Activated naive CD8-positive, alpha-beta T cell (primary cell): Measurements from ENCODE around the gene DNMT1.
"Not testable (repeated sequence)": the region's sequence is repeated elsewhere in the genome, so short reads cannot be mapped to it uniquely, and the experiment has no call there.

ENCODE experiments used
- H3K27ac Mint-ChIP-seq: one replicate; pipeline ENCODE4 v1.8.0; 2021; ENCODE audit warnings: mixed read lengths
- H3K27me3 Mint-ChIP-seq: one replicate; pipeline ENCODE4 v1.8.0; 2021; ENCODE audit warnings: mixed read lengths
- H3K36me3 Mint-ChIP-seq: one replicate; pipeline ENCODE4 v1.8.0; 2021; ENCODE audit warnings: mixed read lengths
- H3K4me1 Mint-ChIP-seq: one replicate; pipeline ENCODE4 v1.8.0; 2021; ENCODE audit warnings: low read depth, mixed read lengths
- H3K4me3 Mint-ChIP-seq: one replicate; pipeline ENCODE4 v1.8.0; 2021; ENCODE audit warnings: mild to moderate bottlenecking, mixed read lengths
- H3K9me3 Mint-ChIP-seq: one replicate; pipeline ENCODE4 v1.8.0; 2021; ENCODE audit warnings: low read depth, mixed read lengths

The DNMT1 gene

GRCh38 chr19:10182847-10183246 lies 11.9 kb downstream of the DNMT1 start:
- peaks cover 15% of the 10 kb centered on the region for H3K4me1 Mint-ChIP-seq
- H3K27ac Mint-ChIP-seq = no peak overlapping the region
- H3K27me3 Mint-ChIP-seq = no peaks in the 10 kb centered on the region
- peaks cover 3% of the 10 kb centered on the region for H3K36me3 Mint-ChIP-seq
- H3K4me3 Mint-ChIP-seq = no peak overlapping the region
- no peaks in the 10 kb centered on the region for H3K9me3 Mint-ChIP-seq

- H3K9me3 Mint-ChIP-seq = no peaks in the 10 kb centered on the region
- H3K4me1 Mint-ChIP-seq = peaks cover 11% of the 10 kb centered on the region
- H3K27me3 Mint-ChIP-seq = no peaks in the 10 kb centered on the region
- no peak overlapping the region for H3K27ac Mint-ChIP-seq
- H3K36me3 Mint-ChIP-seq = peaks cover 3% of the 10 kb centered on the region
- no peak overlapping the region for H3K4me3 Mint-ChIP-seq
Observed at GRCh38 chr19:10182076-10182475, 12.7 kb downstream of the DNMT1 start.

DNA sequence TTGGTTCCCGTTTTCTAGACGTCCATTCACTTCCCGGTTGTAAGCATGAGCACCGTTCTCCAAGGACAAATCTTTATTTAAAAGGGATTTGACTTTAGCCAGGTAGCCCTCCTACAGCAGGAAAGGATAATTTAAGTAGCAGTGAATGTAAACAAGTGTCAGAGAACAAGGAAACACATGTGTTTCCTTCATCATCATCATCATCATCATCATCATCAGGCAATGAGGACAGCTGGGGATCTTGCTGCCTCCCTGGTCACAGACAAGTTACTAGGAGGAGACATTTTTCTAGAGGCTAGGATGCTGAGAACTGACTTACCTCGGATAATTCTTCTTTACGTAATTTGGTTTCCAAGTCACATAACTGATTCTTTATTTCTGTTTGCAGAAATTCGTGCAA lies 14.3 kb downstream of the DNMT1 start:
- H3K4me1 Mint-ChIP-seq = peaks cover 7% of the 10 kb centered on the region
- no peaks in the 10 kb centered on the region for H3K36me3 Mint-ChIP-seq
- H3K27ac Mint-ChIP-seq = no peak overlapping the region
- H3K9me3 Mint-ChIP-seq = no peaks in the 10 kb centered on the region
- H3K4me3 Mint-ChIP-seq = no peak overlapping the region
- H3K27me3 Mint-ChIP-seq = no peaks in the 10 kb centered on the region

GRCh38 chr19:10180024-10180423 lies 14.7 kb downstream of the DNMT1 start:
- H3K9me3 Mint-ChIP-seq, H3K27me3 Mint-ChIP-seq, H3K36me3 Mint-ChIP-seq, H3K27ac Mint-ChIP-seq, H3K4me3 Mint-ChIP-seq, H3K4me1 Mint-ChIP-seq: not testable (repeated sequence)

- no peaks in the 10 kb centered on the region for H3K9me3 Mint-ChIP-seq
- H3K4me1 Mint-ChIP-seq = peaks cover 2% of the 10 kb centered on the region
- no peak overlapping the region for H3K4me3 Mint-ChIP-seq
- H3K36me3 Mint-ChIP-seq = peaks cover 5% of the 10 kb centered on the region
- no peaks in the 10 kb centered on the region for H3K27me3 Mint-ChIP-seq
- H3K27ac Mint-ChIP-seq = no peak overlapping the region
Observed at GRCh38 chr19:10173527-10173926, 21.2 kb downstream of the DNMT1 start.

- Mint-ChIP-seq H3K4me3 (no peak overlapping the region), H3K9me3 (no peaks in the 10 kb centered on the region), H3K27me3 (no peaks in the 10 kb centered on the region), H3K4me1 (peaks cover 2% of the 10 kb centered on the region), H3K36me3 (peaks cover 5% of the 10 kb centered on the region), H3K27ac (no peak overlapping the region)
Observed at GRCh38 chr19:10168386-10168948, 26.3 kb downstream of the DNMT1 start.

DNA sequence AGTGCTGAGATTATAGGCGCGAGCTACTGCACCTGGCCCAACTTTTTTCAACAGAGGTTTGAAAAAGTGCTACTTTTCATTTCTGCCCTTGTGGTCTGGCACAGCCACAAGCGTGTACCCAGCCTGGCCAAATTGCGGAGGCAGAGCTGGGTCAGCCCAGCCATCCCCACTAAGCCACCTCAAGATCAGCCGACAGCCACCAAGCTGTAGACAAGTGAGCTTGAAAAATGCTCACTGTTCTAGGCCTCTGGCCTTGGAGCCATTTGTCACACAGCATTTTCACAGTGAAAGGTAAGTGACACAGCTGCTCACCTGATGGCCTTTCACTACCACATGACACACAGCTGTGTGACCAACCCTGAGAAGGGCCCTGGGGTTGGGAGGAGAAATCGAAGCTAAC lies 27.3 kb downstream of the DNMT1 start:
- no peak overlapping the region for H3K27ac Mint-ChIP-seq

GRCh38 chr19:10166501-10166900 lies 28.3 kb downstream of the DNMT1 start:
- H3K36me3 Mint-ChIP-seq, H3K9me3 Mint-ChIP-seq, H3K4me1 Mint-ChIP-seq, H3K27me3 Mint-ChIP-seq, H3K27ac Mint-ChIP-seq, H3K4me3 Mint-ChIP-seq: not testable (repeated sequence)

More for the DNA sequence above, 27.3 kb downstream of the DNMT1 start:
- Mint-ChIP-seq H3K4me1 (peaks cover 2% of the 10 kb centered on the region), H3K9me3 (no peaks in the 10 kb centered on the region), H3K36me3 (peaks cover 2% of the 10 kb centered on the region), H3K27me3 (no peaks in the 10 kb centered on the region), H3K4me3 (no peak overlapping the region)

DNA sequence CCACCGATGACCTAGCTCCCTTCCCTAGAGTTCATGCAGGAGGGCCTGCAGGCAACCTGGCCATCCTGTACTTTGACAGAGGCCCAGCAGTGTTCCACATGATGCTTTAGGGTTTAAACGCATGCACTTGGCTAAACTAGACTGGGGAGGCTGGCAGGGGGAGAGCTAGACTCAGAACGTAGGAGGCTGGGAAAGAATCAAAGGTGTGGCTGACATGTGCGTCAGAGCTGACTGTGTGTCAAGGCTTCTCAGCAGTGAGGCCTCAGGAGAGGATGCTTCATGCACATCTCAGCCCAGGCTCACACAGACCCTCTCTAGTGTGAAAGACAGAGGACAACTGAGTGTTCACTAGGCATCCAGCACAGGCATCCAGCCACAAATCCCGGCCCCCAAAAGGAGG lies 28.7 kb downstream of the DNMT1 start:
- H3K27me3 Mint-ChIP-seq = no peaks in the 10 kb centered on the region
- H3K4me1 Mint-ChIP-seq = peaks cover 2% of the 10 kb centered on the region
- H3K4me3 Mint-ChIP-seq = no peak overlapping the region
- no peaks in the 10 kb centered on the region for H3K9me3 Mint-ChIP-seq
- H3K27ac Mint-ChIP-seq = no peak overlapping the region
- peaks cover 2% of the 10 kb centered on the region for H3K36me3 Mint-ChIP-seq

DNA sequence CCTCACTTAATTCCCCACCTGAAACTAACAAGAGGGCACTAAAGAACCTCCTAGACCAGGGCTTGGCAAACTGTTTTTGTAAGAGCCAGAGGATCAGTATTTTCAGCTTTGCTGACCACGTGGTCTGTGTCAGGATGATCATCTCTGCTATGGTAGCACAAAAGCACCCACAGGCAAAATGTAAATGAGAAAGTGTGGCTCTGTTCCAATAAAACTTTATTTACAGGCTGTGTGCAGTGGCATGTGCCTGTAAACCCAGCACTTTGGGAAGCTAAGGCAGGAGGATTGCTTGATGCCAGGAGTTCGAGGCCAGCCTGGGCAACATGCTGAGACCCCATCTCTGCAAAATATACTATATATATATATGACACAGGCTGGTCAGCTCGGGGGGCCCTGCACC lies 31.2 kb downstream of the DNMT1 start:
- H3K9me3 Mint-ChIP-seq = no peaks in the 10 kb centered on the region
- peaks cover 2% of the 10 kb centered on the region for H3K36me3 Mint-ChIP-seq
- no peaks in the 10 kb centered on the region for H3K4me1 Mint-ChIP-seq
- H3K4me3 Mint-ChIP-seq = no peak overlapping the region
- H3K27ac Mint-ChIP-seq = no peak overlapping the region
- H3K27me3 Mint-ChIP-seq = no peaks in the 10 kb centered on the region

GRCh38 chr19:10159610-10160009 lies 35.1 kb downstream of the DNMT1 start:
- no peak overlapping the region for H3K27ac Mint-ChIP-seq
- H3K9me3 Mint-ChIP-seq = no peaks in the 10 kb centered on the region
- H3K27me3 Mint-ChIP-seq = no peaks in the 10 kb centered on the region
- H3K4me3 Mint-ChIP-seq = no peak overlapping the region
- H3K36me3 Mint-ChIP-seq = peaks cover 2% of the 10 kb centered on the region
- no peaks in the 10 kb centered on the region for H3K4me1 Mint-ChIP-seq

- Mint-ChIP-seq H3K4me3 (no peak overlapping the region), H3K27ac (no peak overlapping the region), H3K36me3 (peaks cover 2% of the 10 kb centered on the region), H3K27me3 (no peaks in the 10 kb centered on the region), H3K9me3 (no peaks in the 10 kb centered on the region), H3K4me1 (no peaks in the 10 kb centered on the region)
Observed at GRCh38 chr19:10158485-10158884, 36.3 kb downstream of the DNMT1 start.

DNA sequence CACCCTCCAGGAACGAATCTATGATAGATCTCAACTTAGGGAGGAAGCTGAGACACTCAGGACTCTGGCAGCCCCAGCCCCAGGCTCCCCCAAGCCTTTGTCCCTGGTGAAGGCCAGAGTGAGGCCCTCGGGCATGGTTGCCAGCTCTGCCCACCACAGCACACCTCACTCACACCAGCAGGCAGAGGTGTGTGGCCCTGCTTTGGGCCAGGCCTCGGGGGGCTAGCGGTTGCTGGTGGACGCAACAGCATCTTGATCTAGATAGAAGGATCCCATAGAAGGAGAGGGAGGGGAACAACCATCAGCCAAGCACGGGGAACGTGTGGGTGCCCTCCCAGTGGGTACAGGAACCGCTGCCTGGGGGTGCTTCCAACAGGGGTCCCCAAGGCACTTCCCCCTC lies 36.7 kb downstream of the DNMT1 start:
- Mint-ChIP-seq H3K27me3 (no peaks in the 10 kb centered on the region), H3K4me1 (no peaks in the 10 kb centered on the region), H3K4me3 (no peak overlapping the region), H3K9me3 (no peaks in the 10 kb centered on the region), H3K27ac (no peak overlapping the region), H3K36me3 (no peaks in the 10 kb centered on the region)

DNA sequence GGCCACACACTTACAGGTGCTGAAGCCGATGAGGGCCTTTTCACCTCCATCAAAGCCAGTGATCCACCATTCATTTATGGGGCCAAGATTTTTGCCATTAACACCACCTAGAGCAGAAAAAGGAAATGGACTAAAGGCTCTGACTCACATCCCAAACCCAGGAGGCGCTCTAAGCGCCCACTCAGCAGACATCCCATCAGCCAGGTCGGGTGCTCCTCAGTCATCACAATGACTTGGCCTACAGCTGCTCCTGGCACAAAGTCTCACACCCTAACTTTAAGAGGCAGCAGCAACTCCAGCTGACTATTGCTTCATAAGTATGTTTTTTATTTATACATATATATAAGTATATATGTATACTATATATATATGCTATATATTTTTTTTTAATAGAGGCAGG lies 38.9 kb downstream of the DNMT1 start:
- H3K9me3 Mint-ChIP-seq = no peaks in the 10 kb centered on the region
- no peak overlapping the region for H3K4me3 Mint-ChIP-seq
- H3K27ac Mint-ChIP-seq = no peak overlapping the region
- no peaks in the 10 kb centered on the region for H3K27me3 Mint-ChIP-seq
- H3K36me3 Mint-ChIP-seq = no peaks in the 10 kb centered on the region
- no peaks in the 10 kb centered on the region for H3K4me1 Mint-ChIP-seq

GRCh38 chr19:10152100-10152499 lies 42.7 kb downstream of the DNMT1 start:
- Mint-ChIP-seq H3K9me3 (no peaks in the 10 kb centered on the region), H3K27me3 (no peaks in the 10 kb centered on the region), H3K27ac (no peak overlapping the region), H3K4me3 (no peak overlapping the region), H3K4me1 (no peaks in the 10 kb centered on the region), H3K36me3 (no peaks in the 10 kb centered on the region)

DNA sequence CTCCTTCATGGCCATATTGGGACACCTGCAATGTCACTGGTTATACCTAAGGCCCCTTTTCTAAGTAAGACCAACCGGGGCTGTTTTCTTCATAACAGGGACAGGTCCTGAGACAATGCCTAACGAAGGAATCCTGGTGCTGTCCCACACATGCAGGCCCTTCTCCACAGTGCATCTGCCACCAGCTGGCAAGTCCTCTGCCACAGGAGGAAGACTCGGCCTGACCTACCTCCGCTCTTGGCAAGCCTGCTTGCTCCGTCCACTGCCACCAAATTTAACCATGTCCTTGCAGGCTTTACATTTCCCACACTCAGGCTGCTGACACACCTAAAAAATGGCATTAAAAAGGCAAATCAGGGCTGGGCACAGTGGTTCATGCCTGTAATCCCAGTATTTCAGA lies 43.2 kb downstream of the DNMT1 start:
- no peaks in the 10 kb centered on the region for H3K27me3 Mint-ChIP-seq
- no peaks in the 10 kb centered on the region for H3K4me1 Mint-ChIP-seq
- H3K9me3 Mint-ChIP-seq = no peaks in the 10 kb centered on the region
- no peak overlapping the region for H3K4me3 Mint-ChIP-seq
- H3K27ac Mint-ChIP-seq = no peak overlapping the region
- no peaks in the 10 kb centered on the region for H3K36me3 Mint-ChIP-seq
